HCT116 (cell line): ENCODE data around the gene VAV2. TPM values are rescaled to one million over a fixed set of nuclear protein-coding genes. Genes with fewer than 3 reads are reported as not detected.

ENCODE experiments used
- ATAC-seq: fragments of 200-7000 bp; cut with Tn5 transposase; 2 replicates; pipeline ENCODE4 v1.9.1; 2020; ENCODE audit warnings: mild to moderate bottlenecking, moderate library complexity
- BruUV-seq: library from RNA; stranded (reverse); fragments of 400-500 nt; replicated peaks from 2 replicates; lab custom pipeline; 2021; lab: Mats Ljungman, UMichigan
- CTCF ChIA-PET: fragments of 300-600 bp; sonication (Branson Sonifier 250); formaldehyde crosslinking; loops from one replicate; lab custom pipeline; 2021; ENCODE audit warnings: antibody characterized with exemption; lab: Charles Lee
- POLR2A ChIA-PET: fragments of 300-600, 350-600 bp; sonication (Branson Sonifier 250); formaldehyde crosslinking; loops from one replicate; lab custom pipeline; 2021; ENCODE audit warnings: antibody characterized with exemption; lab: Charles Lee
- RAD21 ChIA-PET, 2 experiments: fragments of 300-600 bp; sonication (Branson Sonifier 250); formaldehyde crosslinking; loops; one replicate each; lab custom pipeline; 2023; ENCODE audit warnings: low total read pairs in 2 of 2; ENCODE audit not compliant: uncharacterized antibody in 2 of 2, unreplicated experiment in 2 of 2, low non-redundant PET in 1 of 2; lab: Charles Lee
- DNase-seq: peaks from one replicate; pipeline ENCODE4 v3.0.0-alpha.2; 2010; ENCODE audit warnings: low read depth, low spot score
- H2AFZ ChIP-seq: fragments of 200-600 bp; shearing (Covaris generic), sonication (generic); 2 replicates; pipeline ENCODE4 v1.6.1; 2017; ENCODE audit warnings: low read depth, mixed run types, mixed read lengths, antibody characterized with exemption, low read length; ENCODE audit not compliant: poor library complexity, severe bottlenecking
- H3K27ac ChIP-seq: 2 replicates; pipeline ENCODE4 v1.5.1; 2012; ENCODE audit warnings: low read depth, low read length
- H3K27me3 ChIP-seq: fragments of 200-600 bp; sonication (generic); 2 replicates; pipeline ENCODE4 v1.6.1; 2016; ENCODE audit warnings: mixed run types, low read length, mixed read lengths; ENCODE audit not compliant: insufficient read depth
- H3K36me3 ChIP-seq, 2 experiments: fragments of 200-500 bp in 1 of 2; fragments of 200-600 bp in 1 of 2; sonication (Bioruptor generic) in 1 of 2; sonication (generic) in 1 of 2; 2 replicates each; pipeline versions ENCODE4 v1.5.1 to v1.6.1; 2014 to 2016; ENCODE audit warnings: low read length in 2 of 2, inconsistent platforms in 1 of 2, mixed read lengths in 1 of 2, mixed run types in 1 of 2; ENCODE audit not compliant: insufficient read depth in 2 of 2, control insufficient read depth in 1 of 2
- H3K4me1 ChIP-seq, 2 experiments: fragments of 200-600 bp in 1 of 2; sonication (generic) in 1 of 2; 2 replicates each; pipeline versions ENCODE4 v1.5.1 to v1.6.1; 2012 to 2017; ENCODE audit warnings: low read length in 2 of 2, inconsistent platforms in 1 of 2, mild to moderate bottlenecking in 1 of 2, mixed read lengths in 1 of 2, mixed run types in 1 of 2, moderate library complexity in 1 of 2; ENCODE audit not compliant: insufficient read depth in 2 of 2, control insufficient read depth in 1 of 2
- H3K4me2 ChIP-seq: fragments of 200-600 bp; sonication (generic); 2 replicates; pipeline ENCODE4 v1.6.1; 2017; ENCODE audit warnings: mixed run types, low read length, mixed read lengths
- H3K4me3 ChIP-seq, 2 experiments: fragments of 200-600 bp in 1 of 2; sonication (generic) in 1 of 2; replicated peaks in 1 of 2; 2 replicates each; pipeline ENCODE4 v1.5.1; 2011 to 2016; ENCODE audit warnings: low read length in 2 of 2, control low read depth in 1 of 2, low read depth in 1 of 2, mild to moderate bottlenecking in 1 of 2, mixed read lengths in 1 of 2, mixed run types in 1 of 2
- H3K79me2 ChIP-seq: fragments of 200-600 bp; sonication (generic); 2 replicates; pipeline ENCODE4 v1.6.1; 2017; ENCODE audit warnings: mild to moderate bottlenecking, mixed run types, low read length, moderate library complexity, mixed read lengths; ENCODE audit not compliant: insufficient read depth
- H3K9ac ChIP-seq: fragments of 200-600 bp; sonication (generic); 2 replicates; pipeline ENCODE4 v1.6.1; 2016; ENCODE audit warnings: low read length, mixed read lengths
- H3K9me2 ChIP-seq: fragments of 200-600 bp; sonication (generic), shearing (Covaris generic); 2 replicates; pipeline ENCODE4 v1.6.1; 2017; ENCODE audit warnings: mixed run types, mild to moderate bottlenecking, moderate library complexity; ENCODE audit not compliant: insufficient read depth
- H3K9me3 ChIP-seq, 2 experiments: fragments of 200-500 bp in 1 of 2; fragments of 200-600 bp in 1 of 2; sonication (Bioruptor generic) in 1 of 2; sonication (generic) in 1 of 2; 2 replicates each; pipeline ENCODE4 v1.6.1; 2014 to 2017; ENCODE audit warnings: low read length in 2 of 2, mixed read lengths in 2 of 2, inconsistent platforms in 1 of 2, low read depth in 1 of 2, mild to moderate bottlenecking in 1 of 2, mixed run types in 1 of 2, moderate library complexity in 1 of 2; ENCODE audit not compliant: control insufficient read depth in 1 of 2, insufficient read depth in 1 of 2
- H4K20me1 ChIP-seq: fragments of 200-600 bp; sonication (generic), shearing (Covaris generic); 2 replicates; pipeline ENCODE4 v1.6.1; 2017; ENCODE audit warnings: mixed run types, mild to moderate bottlenecking, moderate library complexity; ENCODE audit not compliant: insufficient read depth
- CEBPB ChIP-seq: IDR thresholded peaks from 2 replicates; pipeline ENCODE4 v1.6.1; 2012; ENCODE audit warnings: low read depth
- EZH2 ChIP-seq: fragments of 200-600 bp; sonication (generic); IDR thresholded peaks from 2 replicates; pipeline ENCODE4 v1.6.1; 2017; ENCODE audit warnings: antibody characterized with exemption, mixed run types
- FOSL1 ChIP-seq: IDR thresholded peaks from 2 replicates; pipeline ENCODE4 v1.6.1; 2012; ENCODE audit warnings: low read depth
- JUND ChIP-seq: IDR thresholded peaks from 2 replicates; pipeline ENCODE4 v1.6.1; 2012
- POLR2A ChIP-seq: IDR thresholded peaks from 2 replicates; pipeline ENCODE4 v1.7.0; 2011; ENCODE audit warnings: borderline replicate concordance; ENCODE audit not compliant: insufficient read depth, insufficient read length; ENCODE audit errors: extremely low read depth
- POLR2AphosphoS5 ChIP-seq: IDR thresholded peaks from 2 replicates; pipeline ENCODE4 v1.6.1; 2011; ENCODE audit warnings: mild to moderate bottlenecking, low read depth, low read length, moderate library complexity
- REST ChIP-seq: IDR thresholded peaks from 2 replicates; pipeline ENCODE4 v1.6.1; 2012; ENCODE audit warnings: low read depth
- SP1 ChIP-seq: IDR thresholded peaks from 2 replicates; pipeline ENCODE4 v1.6.1; 2012; ENCODE audit warnings: low read depth
- SRF ChIP-seq: IDR thresholded peaks from 2 replicates; pipeline ENCODE4 v1.6.1; 2012; ENCODE audit warnings: low read depth
- ZNF274 ChIP-seq: fragments of 200-500 bp; sonication (Bioruptor generic); IDR thresholded peaks from 2 replicates; pipeline ENCODE4 v1.6.1; 2014; ENCODE audit warnings: mild to moderate bottlenecking, low read depth, low read length, inconsistent platforms
- intact Hi-C: fragments of 100-400 bp; cut with micrococcal nuclease; formaldehyde crosslinking; loops from 2 replicates; pipeline ENCODE4 v1.10.0; 2022
- total RNA-seq: library from RNA; stranded (reverse); gene quantifications from one replicate; pipeline ENCODE4 v1.2.1, GENCODE V29; 2021; ENCODE audit not compliant: unreplicated experiment

VAV2 gene
- total RNA-seq, 1 experiment from 2014 or later = 33.2 TPM

GRCh38 chr9:133987946-133988665, 4.0 kb downstream of the VAV2 start (continued):
- TF ChIP-seq REST (no peak), POLR2AphosphoS5 (no peak), CEBPB (no peak), SP1 (no peak), EZH2 (no peak)

DNA sequence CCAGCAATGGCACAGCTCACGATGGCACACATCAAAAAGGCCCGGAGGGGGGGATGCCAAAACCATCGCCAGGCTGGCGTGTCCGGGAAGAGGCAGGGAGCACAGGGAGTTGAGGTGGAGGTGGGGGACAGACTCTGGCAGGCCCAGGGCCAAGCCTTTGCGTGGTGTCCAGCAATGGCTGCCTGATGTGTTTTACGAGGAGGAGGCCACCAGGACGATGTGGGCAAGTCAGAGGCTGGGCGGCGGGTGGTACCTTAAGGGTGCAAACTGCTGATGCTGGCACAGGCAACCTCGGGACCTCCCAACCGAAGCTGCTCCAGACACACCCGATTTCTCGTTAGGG, 4.7 kb downstream of the VAV2 start:
- Histone ChIP-seq H3K79me2 (peaks cover 83% of the 10 kb centered on the region), H3K9me2 (no peaks in the 10 kb centered on the region), H3K27ac (no peak overlapping the region), H3K9me3 (no peaks in the 10 kb centered on the region), H3K9ac (no peak overlapping the region), H2AFZ (no peak overlapping the region), H3K4me2 (no peak overlapping the region), H3K36me3 (no peaks in the 10 kb centered on the region), H3K4me3 (no peak overlapping the region), H3K4me1 (peaks cover 3 to 16% of the 10 kb centered on the region in 2 experiments; a peak in 3 of 4 replicates), H3K27me3 (no peaks in the 10 kb centered on the region), H4K20me1 (no peaks in the 10 kb centered on the region)
- ChIA-PET CTCF (no interaction called here), RAD21 (no interaction called here), POLR2A (interaction anchor here (1.0 kb wide), 1 partner anchor 20 kb away, joined by 4 read pairs; no protein-coding TSS in a partner anchor)
- ATAC-seq = no peak
- no peak for DNase-seq
- BruUV-seq = no TSS peak
- TF ChIP-seq POLR2A = no peak
- no peak for TF ChIP-seq FOSL1
- TF ChIP-seq ZNF274 = no peak
- no peak for TF ChIP-seq JUND
- no peak for TF ChIP-seq SRF
- TF ChIP-seq POLR2AphosphoS5 = no peak
- intact Hi-C loops = no loop called here
